Type B pancreatic cell (in vitro differentiated cells): ENCODE results near the gene VDR. TPM values are rescaled to one million over a fixed set of nuclear protein-coding genes. Genes with fewer than 3 reads are reported as not detected.

Source experiments
- DNase-seq: peaks from one replicate; pipeline ENCODE4 v3.0.0; 2021; ENCODE audit warnings: mixed read lengths; ENCODE audit not compliant: unreplicated experiment; ENCODE audit errors: extremely low spot score
- H3K27ac Mint-ChIP-seq: 2 replicates; pipeline ENCODE4 v1.8.0; 2021; ENCODE audit warnings: mild to moderate bottlenecking, mixed read lengths
- H3K27me3 Mint-ChIP-seq: 2 replicates; pipeline ENCODE4 v1.8.0; 2021; ENCODE audit warnings: mixed read lengths
- H3K36me3 Mint-ChIP-seq: 2 replicates; pipeline ENCODE4 v1.8.0; 2021; ENCODE audit warnings: mixed read lengths
- H3K4me1 Mint-ChIP-seq: one replicate; pipeline ENCODE4 v1.8.0; 2021; ENCODE audit warnings: mixed read lengths; ENCODE audit not compliant: unreplicated experiment
- H3K4me3 Mint-ChIP-seq: 2 replicates; pipeline ENCODE4 v1.8.0; 2021; ENCODE audit warnings: mild to moderate bottlenecking, mixed read lengths
- H3K9me3 Mint-ChIP-seq: 2 replicates; pipeline ENCODE4 v1.8.0; 2021; ENCODE audit warnings: mixed read lengths
- total RNA-seq: library from RNA; stranded (reverse); gene quantifications from 2 replicates; pipeline ENCODE4 v1.2.1, GENCODE V29; 2021; ENCODE audit warnings: low replicate concordance
- TF ChIP-seq, protein P1 (sequence below): fragments of 200-600 bp; sonication (generic); conservative IDR thresholded peaks from 2 replicates; pipeline ENCODE4 v1.5.0; 2021; ENCODE audit warnings: antibody characterized with exemption, mild to moderate bottlenecking

VDR gene
- total RNA-seq, 1 donor from 2014 or later, result 0.77 TPM

DNA sequence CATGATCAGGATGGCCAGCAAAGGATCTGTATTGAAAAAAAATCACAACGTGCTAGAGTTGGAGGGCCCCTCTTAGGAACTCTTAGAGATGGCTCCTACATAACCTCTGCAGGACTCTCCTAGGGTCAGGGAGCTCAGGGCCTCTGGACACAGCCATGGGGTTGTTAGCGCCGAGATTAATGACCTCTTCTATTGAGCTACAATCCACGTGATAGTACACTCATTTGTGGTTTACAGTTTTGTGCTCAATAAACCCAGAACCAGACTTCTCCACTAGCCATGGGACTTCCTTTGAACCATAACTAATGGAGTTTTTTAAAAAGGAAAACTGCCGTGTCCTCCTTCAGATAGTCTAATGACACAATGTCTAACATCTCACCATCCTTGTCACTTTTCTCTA lies 55.5 kb downstream of the VDR start:
- Mint-ChIP-seq H3K27me3 (peaks cover 4% of the 10 kb centered on the region), H3K4me3 (no peak overlapping the region), H3K36me3 (no peaks in the 10 kb centered on the region), H3K27ac (no peak overlapping the region), H3K4me1 (peaks cover 29% of the 10 kb centered on the region), H3K9me3 (no peaks in the 10 kb centered on the region)
- no peak for DNase-seq
- TF ChIP-seq, protein P1, sequence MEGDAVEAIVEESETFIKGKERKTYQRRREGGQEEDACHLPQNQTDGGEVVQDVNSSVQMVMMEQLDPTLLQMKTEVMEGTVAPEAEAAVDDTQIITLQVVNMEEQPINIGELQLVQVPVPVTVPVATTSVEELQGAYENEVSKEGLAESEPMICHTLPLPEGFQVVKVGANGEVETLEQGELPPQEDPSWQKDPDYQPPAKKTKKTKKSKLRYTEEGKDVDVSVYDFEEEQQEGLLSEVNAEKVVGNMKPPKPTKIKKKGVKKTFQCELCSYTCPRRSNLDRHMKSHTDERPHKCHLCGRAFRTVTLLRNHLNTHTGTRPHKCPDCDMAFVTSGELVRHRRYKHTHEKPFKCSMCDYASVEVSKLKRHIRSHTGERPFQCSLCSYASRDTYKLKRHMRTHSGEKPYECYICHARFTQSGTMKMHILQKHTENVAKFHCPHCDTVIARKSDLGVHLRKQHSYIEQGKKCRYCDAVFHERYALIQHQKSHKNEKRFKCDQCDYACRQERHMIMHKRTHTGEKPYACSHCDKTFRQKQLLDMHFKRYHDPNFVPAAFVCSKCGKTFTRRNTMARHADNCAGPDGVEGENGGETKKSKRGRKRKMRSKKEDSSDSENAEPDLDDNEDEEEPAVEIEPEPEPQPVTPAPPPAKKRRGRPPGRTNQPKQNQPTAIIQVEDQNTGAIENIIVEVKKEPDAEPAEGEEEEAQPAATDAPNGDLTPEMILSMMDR, result no peak

DNA sequence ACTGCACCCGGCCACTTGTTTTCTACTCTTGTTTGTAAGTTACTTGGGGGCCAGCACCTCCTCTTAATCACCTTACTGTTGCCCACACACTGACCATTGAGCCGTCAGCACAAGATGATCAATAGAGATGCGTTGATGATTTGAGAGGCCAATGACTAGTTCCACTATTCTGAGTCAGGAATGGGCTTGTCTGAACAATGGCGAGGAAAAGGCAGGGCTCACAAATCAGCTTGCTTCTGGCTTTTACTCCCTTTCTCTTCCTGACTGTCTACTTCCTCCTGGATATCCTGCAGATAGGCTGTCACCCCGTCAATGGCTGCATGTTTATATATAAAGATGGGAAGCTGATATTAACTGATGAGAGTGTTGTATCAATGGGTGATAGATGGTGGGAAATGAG lies 55.9 kb downstream of the VDR start:
- peaks cover 4% of the 10 kb centered on the region for H3K27me3 Mint-ChIP-seq
- no peaks in the 10 kb centered on the region for H3K36me3 Mint-ChIP-seq
- DNase-seq, result no peak
- no peak overlapping the region for H3K27ac Mint-ChIP-seq
- H3K4me1 Mint-ChIP-seq, result peaks cover 29% of the 10 kb centered on the region
- no peaks in the 10 kb centered on the region for H3K9me3 Mint-ChIP-seq
- no peak overlapping the region for H3K4me3 Mint-ChIP-seq
- TF ChIP-seq, protein P1, result no peak

DNA sequence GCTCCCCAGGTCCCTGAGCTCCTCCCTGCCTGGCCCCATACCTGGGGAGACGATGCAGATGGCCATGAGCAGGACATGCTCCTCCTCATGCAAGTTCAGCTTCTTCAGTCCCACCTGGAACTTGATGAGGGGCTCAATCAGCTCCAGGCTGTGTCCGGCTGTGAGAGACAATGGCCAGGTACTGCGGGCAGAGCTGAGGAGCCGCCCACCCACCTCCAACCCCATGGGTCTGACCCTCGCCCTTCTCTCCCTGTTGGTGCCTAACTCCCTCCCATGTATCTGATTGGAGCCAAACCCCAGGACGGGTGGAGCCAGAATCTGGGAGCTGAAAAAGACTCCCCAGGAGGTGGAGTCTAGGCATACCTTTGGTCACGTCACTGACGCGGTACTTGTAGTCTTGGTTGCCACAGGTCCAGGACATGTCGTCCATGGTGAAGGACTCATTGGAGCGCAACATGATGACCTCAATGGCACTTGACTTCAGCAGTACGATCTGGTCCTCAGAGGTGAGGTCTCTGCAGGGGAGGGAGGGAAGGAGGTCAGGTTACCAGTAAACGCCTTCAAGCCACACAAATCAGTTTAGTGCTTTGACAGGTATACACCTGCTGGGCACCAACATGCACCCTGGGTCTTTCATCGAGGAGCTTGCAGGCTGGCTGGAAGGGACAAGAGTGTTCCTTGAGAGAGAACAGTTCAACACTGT lies 58.3 kb downstream of the VDR start:
- H3K36me3 Mint-ChIP-seq, result no peaks in the 10 kb centered on the region
- no peaks in the 10 kb centered on the region for H3K9me3 Mint-ChIP-seq
- peaks cover 4% of the 10 kb centered on the region for H3K27me3 Mint-ChIP-seq
- H3K4me3 Mint-ChIP-seq, result no peak overlapping the region
- no peak overlapping the region for H3K27ac Mint-ChIP-seq
- peaks cover 26% of the 10 kb centered on the region for H3K4me1 Mint-ChIP-seq
- no peak for DNase-seq
- TF ChIP-seq, protein P1, result no peak

DNA sequence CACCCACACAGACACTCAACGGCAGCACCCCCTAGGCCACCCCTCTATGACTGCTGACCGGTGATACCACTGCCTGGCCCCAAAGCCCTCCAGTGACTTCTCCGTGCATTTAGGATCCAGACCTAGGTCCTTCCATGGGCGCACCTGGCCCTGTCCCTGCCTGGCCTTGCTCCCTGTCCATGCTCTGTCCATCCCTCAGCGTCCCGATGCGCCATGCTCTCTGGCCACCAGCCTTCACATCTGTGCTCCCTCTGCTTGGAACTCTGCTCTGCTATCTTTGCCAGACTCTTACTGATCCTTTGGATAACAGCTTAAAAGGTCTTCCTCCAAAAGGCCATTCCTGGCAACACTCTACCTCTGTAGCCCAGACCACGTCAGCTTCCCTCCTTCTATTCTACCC lies 59.7 kb downstream of the VDR start:
- H3K4me1 Mint-ChIP-seq, result peaks cover 14% of the 10 kb centered on the region
- TF ChIP-seq, protein P1, result no peak
- H3K27ac Mint-ChIP-seq, result no peak overlapping the region
- H3K9me3 Mint-ChIP-seq, result no peaks in the 10 kb centered on the region
- peaks cover 4% of the 10 kb centered on the region for H3K27me3 Mint-ChIP-seq
- no peak overlapping the region for H3K4me3 Mint-ChIP-seq
- no peak for DNase-seq
- no peaks in the 10 kb centered on the region for H3K36me3 Mint-ChIP-seq

DNA sequence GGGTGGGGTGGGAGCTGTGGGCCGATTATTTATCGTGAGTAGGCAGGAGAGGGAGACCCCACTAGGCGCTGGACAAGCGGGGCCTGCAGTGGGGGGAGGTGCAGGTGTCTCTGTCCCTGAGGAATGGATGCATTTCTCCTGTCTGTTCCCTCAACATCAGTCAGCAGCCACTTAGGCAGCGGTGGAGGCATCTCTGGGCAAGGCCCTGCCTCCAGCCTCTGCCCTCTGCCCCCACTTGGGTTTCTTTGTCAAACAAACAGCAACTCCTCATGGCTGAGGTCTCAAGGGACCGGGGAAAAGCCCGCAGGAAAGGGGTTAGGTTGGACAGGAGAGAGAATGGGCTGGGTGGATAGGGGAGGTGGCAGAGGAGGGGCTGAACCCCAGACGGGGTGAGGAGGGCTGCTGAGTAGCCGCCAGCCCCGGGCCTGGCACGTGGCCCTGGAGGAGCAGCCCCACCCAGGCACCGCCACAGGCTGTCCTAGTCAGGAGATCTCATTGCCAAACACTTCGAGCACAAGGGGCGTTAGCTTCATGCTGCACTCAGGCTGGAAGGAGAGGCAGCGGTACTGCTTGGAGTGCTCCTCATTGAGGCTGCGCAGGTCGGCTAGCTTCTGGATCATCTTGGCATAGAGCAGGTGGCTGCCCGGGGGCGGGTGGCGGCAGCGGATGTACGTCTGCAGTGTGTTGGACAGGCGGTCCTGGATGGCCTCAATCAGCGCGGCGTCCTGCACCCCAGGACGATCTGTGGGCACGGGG lies 60.4 kb downstream of the VDR start:
- Mint-ChIP-seq H3K4me1 (peaks cover 14% of the 10 kb centered on the region), H3K27me3 (peaks cover 4% of the 10 kb centered on the region), H3K9me3 (no peaks in the 10 kb centered on the region), H3K27ac (no peak overlapping the region), H3K36me3 (no peaks in the 10 kb centered on the region), H3K4me3 (no peak overlapping the region)
- TF ChIP-seq, protein P1, result no peak
- DNase-seq, result no peak
